Inferior parietal cortex (tissue), 1 donor: ENCODE measurements around the gene MIEF1.

Experiments
- DNase-seq: peaks from one replicate; pipeline ENCODE4 v3.0.0-alpha.2; 2016; ENCODE audit errors: extremely low spot score

The MIEF1 gene

DNA sequence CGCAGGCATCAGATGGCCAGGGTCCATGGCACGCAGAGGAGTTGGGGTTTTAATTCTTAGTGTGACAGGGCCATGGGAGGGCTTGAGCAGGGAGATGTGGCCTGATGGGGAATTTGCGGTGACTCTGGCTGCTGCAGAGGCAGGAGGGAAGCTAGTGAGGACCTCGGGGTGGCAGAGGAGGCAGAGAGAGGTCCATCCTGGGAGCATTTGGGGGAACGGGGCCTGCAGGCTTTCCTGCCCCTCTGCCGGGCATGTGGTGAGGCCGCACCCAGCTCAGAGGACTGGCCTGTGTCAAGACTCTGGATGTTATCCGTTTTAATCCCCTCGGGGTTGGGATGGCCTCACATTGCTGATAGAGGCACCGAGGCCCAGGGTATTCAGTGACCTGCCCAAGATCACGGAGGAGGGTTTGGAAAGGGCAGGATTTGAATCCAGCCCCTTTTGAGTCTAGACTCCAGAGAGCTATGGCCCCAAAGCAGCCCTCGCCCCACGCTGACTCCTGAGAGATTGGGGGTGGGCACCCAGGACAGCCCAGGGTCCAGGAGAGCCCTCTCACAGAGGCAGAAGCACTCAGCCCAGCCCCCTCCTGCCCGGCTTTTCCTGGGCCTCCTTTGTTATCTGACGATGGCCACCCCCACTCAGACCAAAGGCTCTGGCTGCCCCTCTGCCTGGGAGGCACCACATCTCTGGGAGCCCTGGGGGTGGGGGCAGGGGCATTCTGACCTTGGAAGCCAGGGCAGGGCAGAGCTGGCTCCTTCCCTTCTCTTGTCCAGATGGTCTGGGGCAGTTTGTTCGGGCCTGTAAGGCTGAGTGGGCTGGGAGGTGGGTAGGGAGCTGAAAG is 31.4 kb upstream of the MIEF1 start:
- no peak for DNase-seq

DNA sequence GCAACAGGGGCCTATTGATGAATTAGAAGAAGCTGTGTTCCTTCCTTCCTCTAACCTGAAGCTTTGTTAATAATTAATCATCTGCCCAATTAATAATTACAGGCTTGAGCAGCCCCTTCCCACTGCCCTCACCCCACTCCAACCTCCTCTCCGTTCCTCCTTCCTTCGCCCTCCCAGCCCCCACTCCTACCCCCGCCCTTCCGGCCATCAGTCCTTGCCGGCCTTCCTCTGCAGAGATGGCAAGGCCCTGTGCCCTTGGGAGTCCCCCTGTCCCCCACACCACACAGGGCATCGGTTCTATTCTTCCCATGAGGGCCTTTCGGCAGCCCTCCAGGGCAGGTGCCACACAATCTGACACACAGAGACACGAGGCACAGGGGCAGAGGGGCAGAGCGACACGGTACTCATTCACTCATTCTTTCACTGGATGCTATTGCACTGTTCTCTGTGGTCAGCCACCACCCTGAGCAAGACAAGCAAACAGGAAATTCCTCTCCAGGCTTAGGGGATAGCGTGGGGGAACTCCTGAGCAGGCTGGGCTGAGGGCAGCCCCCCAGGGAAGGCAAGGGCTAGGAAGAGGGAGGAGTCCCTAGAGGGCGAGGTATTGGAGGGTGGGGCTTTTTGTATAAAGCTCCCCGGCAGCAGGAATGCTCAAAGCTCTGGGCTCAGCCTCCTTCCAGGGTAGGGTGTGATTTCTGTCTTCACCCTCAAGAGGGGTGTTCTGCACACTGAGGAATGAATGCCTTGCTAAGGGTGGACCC is 30.5 kb upstream of the MIEF1 start:
- DNase-seq: no peak

DNA sequence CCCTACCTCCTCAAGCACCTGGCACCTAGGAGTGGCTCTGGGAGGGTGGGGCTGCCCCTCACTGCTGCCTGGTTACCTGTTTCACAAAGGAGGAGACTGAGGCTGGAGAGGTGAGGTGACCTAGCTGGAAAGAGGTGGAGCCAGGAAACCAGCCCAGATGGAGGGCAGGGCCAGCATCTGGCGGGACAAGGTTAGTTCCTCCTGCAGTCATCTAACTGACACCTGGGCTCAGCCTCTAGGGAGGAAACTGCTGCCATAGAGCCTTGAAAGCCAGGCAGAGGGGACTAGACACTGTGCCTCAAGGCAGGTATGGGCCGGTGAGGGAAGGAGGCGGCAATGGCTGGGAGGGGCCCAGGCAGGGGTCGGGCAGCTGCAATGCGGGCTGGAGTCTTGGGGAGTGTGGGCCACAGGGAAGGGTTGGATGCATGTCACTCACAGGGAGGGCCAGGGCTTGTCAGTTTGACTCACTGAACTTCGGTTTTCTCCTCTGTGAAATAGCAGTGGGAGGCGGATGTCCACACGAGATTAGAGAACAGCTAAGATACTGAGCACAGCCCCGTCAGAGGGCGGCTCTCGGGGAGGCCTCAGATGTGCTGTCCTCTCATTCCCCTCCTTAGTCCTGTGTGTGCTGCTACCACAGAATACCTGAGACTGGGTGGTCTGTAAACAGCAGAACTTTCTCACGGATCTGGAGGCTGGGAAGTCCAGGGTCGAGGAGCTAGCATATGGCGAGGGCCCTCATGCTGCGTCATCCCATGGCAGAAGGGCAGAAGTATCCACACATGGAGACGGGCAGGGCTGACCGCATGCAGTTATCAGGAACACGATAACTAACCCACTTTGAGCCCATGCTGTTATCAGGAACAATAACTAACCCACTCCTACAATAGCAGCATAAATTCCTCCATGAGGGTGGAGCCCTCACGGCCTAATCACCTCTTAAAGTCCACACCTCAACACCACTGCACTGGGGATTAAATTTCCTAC is 29.2 kb upstream of the MIEF1 start:
- no peak for DNase-seq

DNA sequence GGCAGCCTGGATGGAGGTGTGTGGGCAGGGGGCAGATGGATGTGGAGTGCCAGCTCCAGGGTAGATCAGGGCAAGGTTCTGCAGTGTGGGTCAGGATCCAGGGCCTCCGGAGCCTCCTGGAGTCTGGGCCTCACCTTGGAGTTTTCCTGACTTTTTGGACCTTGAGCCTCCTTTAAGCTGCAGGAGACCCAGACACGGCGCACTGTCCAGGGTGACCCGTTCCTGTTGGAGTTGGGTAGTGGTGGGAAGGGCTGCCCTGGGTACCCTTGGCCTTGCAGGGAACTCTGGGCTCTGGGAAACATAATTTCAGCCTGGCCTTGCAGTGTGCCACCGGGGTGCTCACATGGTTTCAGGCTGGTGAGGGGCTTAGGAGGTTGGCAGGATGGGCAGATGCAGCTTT is 28.2 kb upstream of the MIEF1 start:
- no peak for DNase-seq

DNA sequence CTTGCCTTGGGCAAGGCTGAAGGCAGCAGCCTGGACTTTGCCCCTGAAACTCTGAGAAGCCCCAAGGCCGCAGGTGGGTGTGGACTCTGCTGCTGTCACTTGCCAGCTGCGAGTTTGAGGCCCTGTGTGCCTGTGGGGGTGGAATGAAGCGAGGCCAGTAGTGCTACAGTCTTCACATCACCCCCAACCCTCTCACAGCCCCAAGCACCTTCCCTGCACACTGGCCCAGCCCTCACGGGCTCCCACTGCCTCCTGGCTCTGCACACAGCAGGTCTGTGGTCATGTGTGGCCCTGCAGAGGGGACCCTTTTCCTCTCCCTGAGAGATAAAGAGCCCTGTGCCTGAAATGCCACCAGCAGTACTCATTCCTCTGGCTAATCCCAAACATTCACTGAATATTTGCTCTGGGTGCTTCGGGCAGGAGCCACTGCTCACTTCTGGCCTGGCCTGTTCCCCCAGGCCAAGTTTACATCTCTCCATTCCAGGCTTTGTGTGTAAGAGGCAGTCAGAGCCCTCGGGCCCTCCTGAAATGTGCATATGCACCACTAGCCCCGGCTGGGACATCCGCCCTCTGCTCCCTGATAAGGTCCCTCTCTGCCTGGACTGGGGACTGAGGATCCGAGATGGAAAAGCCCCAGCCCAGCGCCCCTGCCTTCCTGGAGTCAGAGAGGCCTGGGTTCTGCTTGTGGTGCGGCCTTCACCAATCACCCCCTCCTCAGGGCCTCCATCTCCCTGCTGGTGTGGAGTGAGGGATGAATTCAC is 27.6 kb upstream of the MIEF1 start:
- DNase-seq: no peak

DNA sequence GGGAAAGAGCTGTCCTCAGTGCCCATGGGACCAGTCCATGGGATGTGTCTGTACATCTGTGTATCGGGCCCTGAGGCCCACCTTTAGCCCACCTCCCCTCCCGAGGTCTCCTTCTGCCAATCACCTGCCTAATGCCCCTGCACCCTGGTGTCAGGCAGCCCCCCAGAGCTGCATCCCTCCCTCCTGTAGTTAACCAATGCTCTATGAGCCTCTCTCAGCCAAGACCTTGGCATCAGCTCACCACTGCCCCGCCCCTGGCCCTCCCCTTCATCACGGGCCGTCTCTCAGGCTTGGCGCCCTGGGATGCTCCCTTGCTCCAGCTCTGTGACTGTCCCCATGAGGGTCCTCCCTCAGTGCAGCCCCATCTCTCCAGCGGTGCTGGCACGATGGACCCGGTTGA is 26.8 kb upstream of the MIEF1 start:
- no peak for DNase-seq

DNA sequence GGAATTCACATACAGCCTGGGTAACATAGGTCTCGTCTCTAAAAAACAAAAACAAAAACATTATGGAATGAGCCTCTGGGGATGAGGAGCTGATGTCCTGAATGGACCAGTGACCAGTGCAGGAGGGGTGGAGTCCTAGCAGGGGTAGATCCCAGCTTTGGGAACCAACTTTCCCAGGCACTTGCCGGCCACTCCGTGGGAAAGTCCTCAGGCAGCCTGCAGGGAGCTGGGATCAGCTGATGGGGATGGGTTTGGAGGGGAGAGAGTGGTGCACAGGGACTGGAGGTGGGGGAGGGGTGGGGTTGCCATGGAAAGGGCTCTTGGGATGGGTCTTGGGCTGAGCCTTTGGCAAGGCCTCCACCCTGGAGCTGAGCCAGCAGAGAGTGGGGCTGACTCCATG is 26.2 kb upstream of the MIEF1 start:
- DNase-seq: no peak

DNA sequence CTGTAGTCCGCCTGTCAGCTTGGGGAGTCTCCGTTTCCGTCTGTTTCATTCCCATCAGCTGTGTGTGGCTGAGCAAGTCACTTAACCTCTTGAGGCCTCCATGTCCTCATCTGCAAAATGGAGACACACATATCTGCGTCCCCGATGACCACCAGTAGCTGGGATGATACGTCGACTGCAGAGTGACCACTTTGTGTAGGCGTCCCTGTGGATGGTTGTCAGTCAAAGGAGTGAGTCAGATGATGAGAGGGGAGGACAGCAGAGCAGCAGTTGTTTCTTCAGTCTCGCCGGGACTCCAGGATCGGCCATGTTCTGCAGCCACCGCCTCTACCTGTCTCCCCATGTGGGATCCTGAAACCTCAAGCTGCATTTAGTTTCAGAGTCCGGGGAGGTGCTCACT is 25.4 kb upstream of the MIEF1 start:
- no peak for DNase-seq

DNA sequence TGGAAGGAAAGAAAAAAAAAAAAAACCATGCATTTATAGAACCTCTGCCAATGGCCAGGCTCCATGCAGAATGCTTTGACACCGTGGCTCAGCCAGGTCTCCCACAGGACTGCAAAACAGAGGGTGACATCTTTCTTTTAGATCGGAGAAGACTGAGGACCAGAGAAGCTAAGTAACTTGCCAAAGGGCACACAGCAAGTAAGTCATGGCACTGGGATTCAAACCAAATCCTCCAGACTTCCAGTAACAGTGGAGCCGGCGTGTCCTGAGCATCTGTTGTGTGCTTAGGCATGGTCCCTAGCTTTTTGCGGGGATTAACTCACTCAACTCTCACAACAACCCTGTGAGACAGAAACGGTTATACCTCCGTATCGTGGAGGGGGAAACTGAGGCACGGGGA is 24.5 kb upstream of the MIEF1 start:
- DNase-seq: no peak

DNA sequence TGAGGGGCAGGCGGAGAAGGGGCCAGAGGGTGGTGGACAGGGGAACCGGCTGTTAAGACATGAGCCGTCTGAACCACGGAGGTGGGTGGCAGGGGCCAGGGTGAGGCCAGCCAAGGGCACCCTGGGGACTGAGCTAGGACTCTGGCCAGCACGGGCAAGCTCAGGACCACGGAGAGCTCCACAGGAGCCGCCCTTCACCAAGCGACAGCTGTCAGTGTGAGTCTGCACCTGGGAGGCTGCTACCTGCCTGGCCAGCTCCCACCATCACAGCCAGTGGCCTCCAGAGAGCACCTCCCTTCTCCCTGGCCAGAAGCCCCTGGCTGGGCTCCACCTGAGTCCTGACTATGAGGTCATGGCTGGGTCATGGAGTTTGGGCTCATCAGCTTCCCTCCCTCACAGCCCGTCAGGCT is 23.6 kb upstream of the MIEF1 start:
- no peak for DNase-seq

DNA sequence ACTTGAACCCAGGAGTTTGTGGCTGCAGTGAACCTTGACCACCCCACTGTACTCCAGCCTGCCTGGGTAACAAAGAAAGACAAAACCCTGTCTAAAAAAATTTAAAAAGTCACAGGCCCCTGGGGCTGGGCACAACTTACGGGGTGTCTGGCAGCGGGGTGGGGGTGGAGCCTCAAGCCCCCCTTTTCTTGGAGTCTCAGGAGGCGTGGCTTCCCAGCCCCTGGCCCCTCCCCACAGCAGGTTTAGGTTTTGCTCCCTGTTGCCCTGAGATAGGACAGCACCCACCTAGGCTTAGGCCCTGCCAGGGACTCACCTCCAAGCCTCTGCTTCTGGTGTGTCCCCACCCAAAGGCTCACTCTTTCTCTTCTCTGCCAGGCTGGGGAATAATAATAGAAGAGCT is 22.8 kb upstream of the MIEF1 start:
- no peak for DNase-seq

DNA sequence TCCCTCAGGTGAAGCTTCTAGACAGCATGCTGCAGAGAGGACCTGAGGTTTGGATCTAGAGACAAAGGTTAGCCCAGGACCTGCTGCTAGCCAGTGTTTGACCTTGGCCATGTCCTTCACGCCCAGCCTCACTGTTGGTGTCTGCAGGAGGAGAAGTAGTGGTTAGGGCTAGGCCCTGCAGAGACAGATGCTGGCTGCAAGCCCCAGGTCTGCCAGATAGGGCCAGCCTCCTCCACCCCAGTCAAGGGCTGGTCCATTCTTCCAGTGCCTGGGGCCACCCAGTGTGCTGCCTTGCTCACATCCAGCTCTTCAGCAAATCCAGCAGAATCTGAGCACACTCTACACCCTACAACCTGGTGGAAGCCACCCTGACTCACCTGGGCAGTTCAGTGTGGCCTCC is 21.5 kb upstream of the MIEF1 start:
- no peak for DNase-seq

DNA sequence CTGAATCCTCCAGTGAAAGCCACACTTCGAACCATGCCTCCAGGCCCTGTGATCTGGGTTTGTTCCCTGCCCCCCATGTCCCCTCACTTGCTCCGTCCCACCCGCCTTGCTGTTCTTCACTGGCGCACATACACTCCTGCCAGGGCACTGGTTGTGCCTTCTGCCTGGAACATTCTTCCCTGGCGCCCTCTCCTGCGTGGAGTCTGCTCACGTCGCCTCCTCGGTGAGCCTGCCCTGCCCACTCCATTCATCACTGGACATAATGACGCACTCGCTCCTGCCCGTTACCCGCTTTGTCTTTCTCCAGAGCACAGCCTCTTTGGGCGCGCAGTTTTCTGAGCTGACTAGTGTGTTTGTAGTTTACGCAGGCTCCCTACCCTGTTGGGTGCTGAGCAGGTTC is 21.0 kb upstream of the MIEF1 start:
- no peak for DNase-seq

DNA sequence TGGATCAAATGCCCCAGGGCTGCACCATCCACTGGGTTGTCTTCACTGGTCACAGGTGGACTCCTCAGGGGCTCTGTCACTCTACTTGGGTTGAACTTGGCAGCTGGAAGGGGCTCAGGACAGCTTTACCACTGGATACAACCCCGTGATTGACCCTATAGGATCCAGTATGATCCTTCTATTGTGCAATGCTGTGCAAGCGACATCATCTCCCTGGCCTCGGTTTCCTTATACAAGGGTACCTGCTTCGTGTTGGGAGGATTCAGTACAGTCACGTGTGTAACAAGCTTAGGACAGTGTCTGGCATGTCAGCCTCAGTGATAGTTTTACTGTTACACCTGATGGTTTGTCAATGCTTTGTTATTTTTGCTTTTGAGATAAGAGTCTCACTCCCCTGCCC is 20.5 kb upstream of the MIEF1 start:
- no peak for DNase-seq

DNA sequence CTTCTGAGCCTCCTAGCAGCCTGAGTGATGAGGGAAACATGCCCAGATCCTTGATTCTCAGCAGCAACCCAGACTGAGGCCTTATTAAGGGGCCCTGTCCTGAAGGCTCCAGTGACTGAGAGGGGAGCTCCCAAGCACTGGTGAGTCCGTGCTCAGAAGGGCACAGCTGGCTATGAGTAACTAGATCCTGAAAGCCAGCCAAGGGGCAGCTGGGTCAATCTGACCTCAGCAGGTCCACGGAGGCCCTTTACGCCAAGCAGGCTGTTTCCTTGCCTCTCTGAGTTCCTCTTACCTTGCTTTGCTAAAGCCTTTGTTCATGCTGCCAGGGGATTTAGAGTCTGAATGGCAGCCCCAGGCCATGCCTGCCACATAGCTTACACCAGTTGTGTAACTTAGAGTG is 19.3 kb upstream of the MIEF1 start:
- DNase-seq: no peak

DNA sequence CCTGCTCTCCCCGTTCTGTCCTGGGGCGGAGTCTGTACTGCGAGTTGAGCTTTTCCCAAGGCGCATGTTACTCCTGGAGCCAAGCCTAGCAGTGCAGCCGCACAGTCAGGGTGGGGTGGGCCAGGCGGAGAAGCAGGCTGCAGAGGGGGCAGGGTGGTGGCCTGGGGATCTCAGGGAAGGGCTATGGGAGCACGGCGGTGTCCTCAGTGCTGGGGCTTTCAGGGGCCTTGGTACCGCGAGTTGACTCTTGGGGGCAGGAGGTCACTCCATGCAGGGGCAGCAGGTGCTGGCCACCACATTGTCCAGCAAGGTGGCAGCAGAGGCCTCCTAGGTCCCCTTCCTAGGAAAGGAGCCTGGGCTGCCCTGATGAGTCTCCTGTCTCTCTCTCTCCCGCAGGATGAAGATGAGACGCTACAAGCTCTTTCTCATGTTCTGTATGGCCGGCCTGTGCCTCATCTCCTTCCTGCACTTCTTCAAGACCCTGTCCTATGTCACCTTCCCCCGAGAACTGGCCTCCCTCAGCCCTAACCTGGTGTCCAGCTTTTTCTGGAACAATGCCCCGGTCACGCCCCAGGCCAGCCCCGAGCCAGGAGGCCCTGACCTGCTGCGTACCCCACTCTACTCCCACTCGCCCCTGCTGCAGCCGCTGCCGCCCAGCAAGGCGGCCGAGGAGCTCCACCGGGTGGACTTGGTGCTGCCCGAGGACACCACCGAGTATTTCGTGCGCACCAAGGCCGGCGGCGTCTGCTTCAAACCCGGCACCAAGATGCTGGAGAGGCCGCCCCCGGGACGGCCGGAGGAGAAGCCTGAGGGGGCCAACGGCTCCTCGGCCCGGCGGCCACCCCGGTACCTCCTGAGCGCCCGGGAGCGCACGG is 14.9 kb upstream of the MIEF1 start:
- no peak for DNase-seq

DNA sequence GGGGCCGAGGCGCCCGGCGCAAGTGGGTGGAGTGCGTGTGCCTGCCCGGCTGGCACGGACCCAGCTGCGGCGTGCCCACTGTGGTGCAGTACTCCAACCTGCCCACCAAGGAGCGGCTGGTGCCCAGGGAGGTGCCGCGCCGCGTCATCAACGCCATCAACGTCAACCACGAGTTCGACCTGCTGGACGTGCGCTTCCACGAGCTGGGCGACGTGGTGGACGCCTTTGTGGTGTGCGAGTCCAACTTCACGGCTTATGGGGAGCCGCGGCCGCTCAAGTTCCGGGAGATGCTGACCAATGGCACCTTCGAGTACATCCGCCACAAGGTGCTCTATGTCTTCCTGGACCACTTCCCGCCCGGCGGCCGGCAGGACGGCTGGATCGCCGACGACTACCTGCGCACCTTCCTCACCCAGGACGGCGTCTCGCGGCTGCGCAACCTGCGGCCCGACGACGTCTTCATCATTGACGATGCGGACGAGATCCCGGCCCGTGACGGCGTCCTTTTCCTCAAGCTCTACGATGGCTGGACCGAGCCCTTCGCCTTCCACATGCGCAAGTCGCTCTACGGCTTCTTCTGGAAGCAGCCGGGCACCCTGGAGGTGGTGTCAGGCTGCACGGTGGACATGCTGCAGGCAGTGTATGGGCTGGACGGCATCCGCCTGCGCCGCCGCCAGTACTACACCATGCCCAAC is 14.1 kb upstream of the MIEF1 start:
- DNase-seq: no peak

DNA sequence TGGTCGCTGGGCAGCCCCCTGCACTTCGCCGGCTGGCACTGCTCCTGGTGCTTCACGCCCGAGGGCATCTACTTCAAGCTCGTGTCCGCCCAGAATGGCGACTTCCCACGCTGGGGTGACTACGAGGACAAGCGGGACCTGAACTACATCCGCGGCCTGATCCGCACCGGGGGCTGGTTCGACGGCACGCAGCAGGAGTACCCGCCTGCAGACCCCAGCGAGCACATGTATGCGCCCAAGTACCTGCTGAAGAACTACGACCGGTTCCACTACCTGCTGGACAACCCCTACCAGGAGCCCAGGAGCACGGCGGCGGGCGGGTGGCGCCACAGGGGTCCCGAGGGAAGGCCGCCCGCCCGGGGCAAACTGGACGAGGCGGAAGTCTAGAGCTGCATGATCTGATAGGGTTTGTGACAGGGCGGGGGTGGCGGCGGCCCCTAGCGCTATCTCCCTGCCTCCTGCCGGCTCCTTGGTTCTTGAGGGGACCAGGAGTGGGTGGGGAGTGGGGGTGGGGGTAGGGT is 13.5 kb upstream of the MIEF1 start:
- no peak for DNase-seq
